Measurements from ENCODE around the gene G2E3. TPM values are rescaled to one million over a fixed set of nuclear protein-coding genes. Genes with fewer than 3 reads are reported as not detected.
A peak's percentile ranks its signal among the peaks of the same experiment; 100 is the strongest.

The G2E3 gene
- total and polyA plus RNA-seq, 2 of the 4 experiments (the other 2 are of a cell fraction), result 9.6 to 19.4 TPM

DNA sequence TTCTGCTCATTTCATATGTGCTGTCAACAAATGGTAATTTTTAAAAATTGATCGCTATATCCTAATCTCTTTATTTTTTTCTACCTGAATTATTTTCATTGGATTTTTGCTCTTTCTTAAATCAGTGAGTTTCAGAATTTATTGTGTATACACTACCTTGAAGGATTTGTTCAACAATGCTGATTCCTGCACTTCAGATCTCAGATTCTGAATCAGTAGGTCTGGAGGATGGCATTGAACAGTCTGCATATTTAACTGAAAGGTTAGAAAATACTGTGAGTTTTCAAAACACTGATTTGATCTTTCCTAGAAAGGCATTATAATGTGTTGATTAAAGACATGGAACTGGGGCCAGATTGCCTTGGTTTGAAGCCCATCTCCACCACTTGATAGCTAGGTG is 1.6 kb downstream of the G2E3 start:
- peak overlapping the region; percentile 93 for H3K4me3 ChIP-seq (ENCODE audit: insufficient read depth, low read depth, low read length)
- no peak overlapping the region for H2BK20ac ChIP-seq (ENCODE audit: low read depth, low read length)
- no peak overlapping the region for H2AK9ac ChIP-seq (replicated peaks; ENCODE audit: low read depth, low read length, poor library complexity)
- no peak for TF ChIP-seq MXI1 (IDR thresholded peaks at IDR 0.05; ENCODE audit: borderline replicate concordance, low read depth, low read length)
- no peak overlapping the region for H2AK5ac ChIP-seq (ENCODE audit: low read depth, low read length)
- no peak overlapping the region for H4K5ac ChIP-seq (ENCODE audit: low read depth, low read length)
- ChIA-PET POLR2A (ENCODE audit: unreplicated experiment) (no interaction called here), CTCF (no interaction called here)
- peak overlapping the region; percentile 77 for H2BK5ac ChIP-seq (ENCODE audit: low read depth, low read length, poor library complexity, severe bottlenecking)
- H3K9me1 ChIP-seq (ENCODE audit: insufficient read depth, low read length), result no peaks in the 10 kb centered on the region
- intact Hi-C loops (cut with micrococcal nuclease) (loop anchor here (5.0 kb wide), 2 partner anchors 47 to 62 kb away; partner anchors contain the start of gene SCFD1), dilution Hi-C loops (cut with HindIII; ENCODE audit: low sequenced_read_pairs, unreplicated experiment) (no loop called here), in situ Hi-C loops (cut with MboI; ENCODE audit: low sequenced_read_pairs) (no loop called here)
- H3K18ac ChIP-seq (ENCODE audit: low read depth, low read length), result no peak overlapping the region
- no CpG with 5 or more reads among the region's 1 CpG for whole genome bisulfite sequencing, 2 experiments (ENCODE audit: extremely low coverage in 2 of 2, insufficient read length in 1 of 2)
- peaks cover 0 to 3% of the 10 kb centered on the region in 2 experiments; a peak in 2 of 4 replicates for H3K79me1 ChIP-seq (ENCODE audit: low read depth in 1 of 2, low read length in 2 of 2)
- H3K27me3 ChIP-seq (ENCODE audit: control insufficient read depth, insufficient read depth, low read length), result no peaks in the 10 kb centered on the region
- H4K20me1 ChIP-seq (ENCODE audit: insufficient read depth, low read length), result peaks cover 14% of the 10 kb centered on the region
- H3K9ac ChIP-seq (ENCODE audit: low read depth, low read length), result peak overlapping the region; percentile 70
- BruUV-seq (replicated peaks), result no TSS peak
- H3K4ac ChIP-seq (ENCODE audit: low read depth, low read length), result no peak overlapping the region
- no peak overlapping the region for H2AFZ ChIP-seq (replicated peaks; ENCODE audit: low read length, poor library complexity)
- peak overlapping the region; percentile 49; the same call in 1 of the 2 replicates for H3K14ac ChIP-seq (replicated peaks; ENCODE audit: low read depth, low read length)
- no peaks in the 10 kb centered on the region for H3K9me3 ChIP-seq (ENCODE audit: control insufficient read depth, insufficient read depth, low read length)
- H2BK120ac ChIP-seq (ENCODE audit: low read depth, low read length), result no peak overlapping the region
- H3K4me1 ChIP-seq (ENCODE audit: control insufficient read depth, insufficient read depth, low read length), result peaks cover 2% of the 10 kb centered on the region; the same call in 1 of the 2 replicates
- no peak overlapping the region for H4K91ac ChIP-seq (ENCODE audit: insufficient read depth, low read depth, low read length)
- 0 out of 2 replicates have a peak overlapping the region, but pooled peaks have one; percentile 9 for H3K56ac ChIP-seq (ENCODE audit: extremely low read depth, insufficient read depth, low read length)
- ATAC-seq (ENCODE audit: low read depth) (no peak), DNase-seq (no peak)
- peak overlapping the region; percentile 44; the same call in 1 of the 2 replicates for H3K27ac ChIP-seq (ENCODE audit: insufficient read depth, low read length)
- H3K23ac ChIP-seq (ENCODE audit: low read depth, low read length), result peak overlapping the region; percentile 89; the same call in 1 of the 2 replicates
- no peak overlapping the region for H4K8ac ChIP-seq (ENCODE audit: low read depth in 2 of 2, low read length in 2 of 2)
- peaks cover 7% of the 10 kb centered on the region for H3K36me3 ChIP-seq (ENCODE audit: control insufficient read depth, insufficient read depth, low read length)
- no peak overlapping the region; the same call in 2 of the 3 replicates for H2BK15ac ChIP-seq (ENCODE audit: low read depth, low read length)
- H3K4me2 ChIP-seq (ENCODE audit: low read depth, low read length), result peak overlapping the region; percentile 92

All from IMR-90 (cell line).